HepG2 (cell line): ENCODE results near the gene SIRT7. TPM values are rescaled to one million over a fixed set of nuclear protein-coding genes. Genes with fewer than 3 reads are reported as not detected.
A peak's percentile ranks its signal among the peaks of the same experiment; 100 is the strongest.

ENCODE experiments used
- DMAP1 ChIP-seq: IDR thresholded peaks from 2 replicates; pipeline ENCODE4 v1.6.1; 2016
- HDAC6 ChIP-seq: fragments of 200-600 bp; sonication (generic); IDR thresholded peaks from 2 replicates; pipeline ENCODE4 v1.7.0; 2017; ENCODE audit warnings: mild to moderate bottlenecking, antibody characterized with exemption, low read length, low read depth
- PCBP1 ChIP-seq: fragments of 200-400 bp; formaldehyde crosslinking; IDR thresholded peaks from 2 replicates; pipeline ENCODE4 v1.6.1; 2017; ENCODE audit warnings: mild to moderate bottlenecking, low read depth, low read length, borderline replicate concordance
- RFX3 ChIP-seq: IDR thresholded peaks from 2 replicates; pipeline ENCODE4 v1.6.1; 2016; ENCODE audit warnings: missing biosample characterization, missing genetic modification reagents
- RXRB ChIP-seq: IDR thresholded peaks from 2 replicates; pipeline ENCODE4 v1.6.1; 2016; ENCODE audit warnings: borderline replicate concordance, missing genetic modification reagents, missing compliant biosample characterization
- SIN3A ChIP-seq: IDR thresholded peaks from 2 replicates; pipeline ENCODE4 v1.6.1; 2011; ENCODE audit warnings: low read depth, mild to moderate bottlenecking, control low read depth, low read length, borderline replicate concordance
- SP2 ChIP-seq: sonication (generic); formaldehyde crosslinking; IDR thresholded peaks from 2 replicates; pipeline ENCODE4 v1.5.1; 2020; ENCODE audit warnings: mild to moderate bottlenecking, missing genetic modification reagents
- SP5 ChIP-seq: IDR thresholded peaks from 2 replicates; pipeline ENCODE4 v1.6.1; 2016; ENCODE audit warnings: low read depth, borderline replicate concordance
- ZFP41 ChIP-seq: sonication (generic); formaldehyde crosslinking; IDR thresholded peaks from 2 replicates; pipeline ENCODE4 v1.4.0; 2020; ENCODE audit warnings: mild to moderate bottlenecking, missing genetic modification reagents, borderline replicate concordance
- ZNF441 ChIP-seq: sonication (generic); formaldehyde crosslinking; IDR thresholded peaks from 2 replicates; pipeline ENCODE4 v1.7.0; 2021; ENCODE audit warnings: missing genetic modification reagents, borderline replicate concordance
- ZNF75D ChIP-seq: sonication (generic); formaldehyde crosslinking; IDR thresholded peaks from 2 replicates; pipeline ENCODE4 v1.8.1; 2023; ENCODE audit warnings: missing genetic modification reagents, mild to moderate bottlenecking, borderline replicate concordance
- polyA plus RNA-seq, 8 experiments: library from polyadenylated mRNA; depleted of rRNA in 3 of 8; stranded (reverse) in 7 of 8; unstranded in 1 of 8; fragments of >200 nt; fragmentation: Illumina TruSeq in 4 of 8; extraction: Trizol in 4 of 8; gene quantifications; 2 replicates each; pipeline versions ENCODE4 v1.2.1 to v1.2.3, GENCODE V29; 2011 to 2016; ENCODE audit warnings: low read depth in 4 of 8, missing spikeins in 1 of 8, mixed read lengths in 1 of 8; ENCODE audit not compliant: insufficient read depth in 1 of 8
- total RNA-seq, 5 experiments: library from RNA; depleted of rRNA; stranded (reverse); fragments of >200 nt; fragmentation: Illumina TruSeq; extraction: Trizol; gene quantifications; 2 replicates each; pipeline ENCODE4 v1.2.3, GENCODE V29; 2016; ENCODE audit warnings: low read depth in 1 of 5
- TF ChIP-seq, protein P1 (sequence below): sonication (generic); formaldehyde crosslinking; IDR thresholded peaks from 2 replicates; pipeline ENCODE4 v1.4.0; 2020; ENCODE audit warnings: missing genetic modification reagents, borderline replicate concordance
- TF ChIP-seq, protein P2 (sequence below): sonication (generic); formaldehyde crosslinking; conservative IDR thresholded peaks from 2 replicates; pipeline ENCODE4 v1.8.0; 2022; ENCODE audit warnings: missing genetic modification reagents
- TF ChIP-seq, protein P3 (sequence below): sonication (generic); formaldehyde crosslinking; IDR thresholded peaks from 2 replicates; pipeline ENCODE4 v1.9.0; 2021; ENCODE audit warnings: missing genetic modification reagents, borderline replicate concordance
- TF ChIP-seq, protein P4 (sequence below): sonication (generic); formaldehyde crosslinking; IDR thresholded peaks from 2 replicates; pipeline ENCODE4 v1.4.0; 2020; ENCODE audit warnings: missing genetic modification reagents
- TF ChIP-seq, protein P5 (sequence below): sonication (generic); formaldehyde crosslinking; IDR thresholded peaks from 2 replicates; pipeline ENCODE4 v1.8.0; 2022; ENCODE audit warnings: mild to moderate bottlenecking, missing genetic modification reagents, moderate library complexity

The SIRT7 gene
- total and polyA plus RNA-seq, 2 of the 13 experiments (the other 11 are each of a cell fraction or from before 2014, with no cell fraction given): 8.3 to 24.8 TPM

DNA sequence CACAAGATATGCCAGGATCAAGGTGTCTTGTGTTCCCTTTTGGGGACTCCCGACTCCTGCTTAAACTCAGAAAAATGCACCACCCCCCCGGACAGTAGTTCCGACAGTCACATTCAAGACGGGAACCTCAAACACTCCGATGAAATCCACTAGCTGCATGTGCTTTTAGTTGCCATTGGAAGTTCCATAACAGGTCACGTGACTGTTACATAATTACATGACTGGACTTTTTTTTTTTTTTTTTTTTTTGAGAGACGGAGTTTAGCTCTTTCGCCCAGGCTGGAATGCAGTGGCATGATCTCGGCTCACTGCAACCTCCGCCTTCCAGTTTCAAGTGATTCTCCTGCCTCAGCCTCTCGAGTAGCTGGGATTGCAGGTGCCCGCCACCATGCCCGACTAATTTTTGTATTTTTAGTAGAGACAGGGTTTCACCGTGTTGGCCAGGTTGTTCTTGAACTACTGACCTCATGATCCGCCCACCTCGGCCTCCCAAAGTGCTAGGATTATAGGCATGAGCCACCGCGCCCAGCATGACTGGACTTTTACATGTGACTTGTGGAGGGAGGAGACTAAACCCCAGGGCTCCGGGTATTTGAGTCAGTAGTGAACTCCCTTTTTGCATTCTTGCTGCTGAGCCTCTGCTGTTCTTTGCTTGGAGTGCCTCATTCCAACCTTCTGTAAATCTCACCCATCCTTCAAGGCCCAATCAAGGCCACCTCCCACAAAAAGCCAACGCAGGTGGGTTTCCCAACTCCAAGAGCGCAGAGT is 1.6 kb downstream of the SIRT7 start (continued):
- TF ChIP-seq, protein P1, sequence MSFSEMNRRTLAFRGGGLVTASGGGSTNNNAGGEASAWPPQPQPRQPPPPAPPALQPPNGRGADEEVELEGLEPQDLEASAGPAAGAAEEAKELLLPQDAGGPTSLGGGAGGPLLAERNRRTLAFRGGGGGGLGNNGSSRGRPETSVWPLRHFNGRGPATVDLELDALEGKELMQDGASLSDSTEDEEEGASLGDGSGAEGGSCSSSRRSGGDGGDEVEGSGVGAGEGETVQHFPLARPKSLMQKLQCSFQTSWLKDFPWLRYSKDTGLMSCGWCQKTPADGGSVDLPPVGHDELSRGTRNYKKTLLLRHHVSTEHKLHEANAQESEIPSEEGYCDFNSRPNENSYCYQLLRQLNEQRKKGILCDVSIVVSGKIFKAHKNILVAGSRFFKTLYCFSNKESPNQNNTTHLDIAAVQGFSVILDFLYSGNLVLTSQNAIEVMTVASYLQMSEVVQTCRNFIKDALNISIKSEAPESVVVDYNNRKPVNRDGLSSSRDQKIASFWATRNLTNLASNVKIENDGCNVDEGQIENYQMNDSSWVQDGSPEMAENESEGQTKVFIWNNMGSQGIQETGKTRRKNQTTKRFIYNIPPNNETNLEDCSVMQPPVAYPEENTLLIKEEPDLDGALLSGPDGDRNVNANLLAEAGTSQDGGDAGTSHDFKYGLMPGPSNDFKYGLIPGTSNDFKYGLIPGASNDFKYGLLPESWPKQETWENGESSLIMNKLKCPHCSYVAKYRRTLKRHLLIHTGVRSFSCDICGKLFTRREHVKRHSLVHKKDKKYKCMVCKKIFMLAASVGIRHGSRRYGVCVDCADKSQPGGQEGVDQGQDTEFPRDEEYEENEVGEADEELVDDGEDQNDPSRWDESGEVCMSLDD (CRISPR knock-in tag): no peak
- TF ChIP-seq DMAP1 (peak; percentile 48; the same call in 1 of the 2 replicates), ZFP41 (CRISPR knock-in tag) (no peak), RFX3 (no peak), SP5 (0 out of 2 replicates have a peak, but pooled peaks have one; percentile 21), SP2 (CRISPR knock-in tag) (no peak), RXRB (no peak), SIN3A (no peak), ZNF75D (no peak), HDAC6 (no peak), PCBP1 (no peak), ZNF441 (CRISPR knock-in tag) (peak; percentile 93)
- TF ChIP-seq, protein P2, sequence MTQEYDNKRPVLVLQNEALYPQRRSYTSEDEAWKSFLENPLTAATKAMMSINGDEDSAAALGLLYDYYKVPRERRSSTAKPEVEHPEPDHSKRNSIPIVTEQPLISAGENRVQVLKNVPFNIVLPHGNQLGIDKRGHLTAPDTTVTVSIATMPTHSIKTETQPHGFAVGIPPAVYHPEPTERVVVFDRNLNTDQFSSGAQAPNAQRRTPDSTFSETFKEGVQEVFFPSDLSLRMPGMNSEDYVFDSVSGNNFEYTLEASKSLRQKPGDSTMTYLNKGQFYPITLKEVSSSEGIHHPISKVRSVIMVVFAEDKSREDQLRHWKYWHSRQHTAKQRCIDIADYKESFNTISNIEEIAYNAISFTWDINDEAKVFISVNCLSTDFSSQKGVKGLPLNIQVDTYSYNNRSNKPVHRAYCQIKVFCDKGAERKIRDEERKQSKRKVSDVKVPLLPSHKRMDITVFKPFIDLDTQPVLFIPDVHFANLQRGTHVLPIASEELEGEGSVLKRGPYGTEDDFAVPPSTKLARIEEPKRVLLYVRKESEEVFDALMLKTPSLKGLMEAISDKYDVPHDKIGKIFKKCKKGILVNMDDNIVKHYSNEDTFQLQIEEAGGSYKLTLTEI: no peak
- TF ChIP-seq, protein P3, sequence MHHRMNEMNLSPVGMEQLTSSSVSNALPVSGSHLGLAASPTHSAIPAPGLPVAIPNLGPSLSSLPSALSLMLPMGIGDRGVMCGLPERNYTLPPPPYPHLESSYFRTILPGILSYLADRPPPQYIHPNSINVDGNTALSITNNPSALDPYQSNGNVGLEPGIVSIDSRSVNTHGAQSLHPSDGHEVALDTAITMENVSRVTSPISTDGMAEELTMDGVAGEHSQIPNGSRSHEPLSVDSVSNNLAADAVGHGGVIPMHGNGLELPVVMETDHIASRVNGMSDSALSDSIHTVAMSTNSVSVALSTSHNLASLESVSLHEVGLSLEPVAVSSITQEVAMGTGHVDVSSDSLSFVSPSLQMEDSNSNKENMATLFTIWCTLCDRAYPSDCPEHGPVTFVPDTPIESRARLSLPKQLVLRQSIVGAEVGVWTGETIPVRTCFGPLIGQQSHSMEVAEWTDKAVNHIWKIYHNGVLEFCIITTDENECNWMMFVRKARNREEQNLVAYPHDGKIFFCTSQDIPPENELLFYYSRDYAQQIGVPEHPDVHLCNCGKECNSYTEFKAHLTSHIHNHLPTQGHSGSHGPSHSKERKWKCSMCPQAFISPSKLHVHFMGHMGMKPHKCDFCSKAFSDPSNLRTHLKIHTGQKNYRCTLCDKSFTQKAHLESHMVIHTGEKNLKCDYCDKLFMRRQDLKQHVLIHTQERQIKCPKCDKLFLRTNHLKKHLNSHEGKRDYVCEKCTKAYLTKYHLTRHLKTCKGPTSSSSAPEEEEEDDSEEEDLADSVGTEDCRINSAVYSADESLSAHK (CRISPR knock-in tag): no peak
- TF ChIP-seq, protein P4, sequence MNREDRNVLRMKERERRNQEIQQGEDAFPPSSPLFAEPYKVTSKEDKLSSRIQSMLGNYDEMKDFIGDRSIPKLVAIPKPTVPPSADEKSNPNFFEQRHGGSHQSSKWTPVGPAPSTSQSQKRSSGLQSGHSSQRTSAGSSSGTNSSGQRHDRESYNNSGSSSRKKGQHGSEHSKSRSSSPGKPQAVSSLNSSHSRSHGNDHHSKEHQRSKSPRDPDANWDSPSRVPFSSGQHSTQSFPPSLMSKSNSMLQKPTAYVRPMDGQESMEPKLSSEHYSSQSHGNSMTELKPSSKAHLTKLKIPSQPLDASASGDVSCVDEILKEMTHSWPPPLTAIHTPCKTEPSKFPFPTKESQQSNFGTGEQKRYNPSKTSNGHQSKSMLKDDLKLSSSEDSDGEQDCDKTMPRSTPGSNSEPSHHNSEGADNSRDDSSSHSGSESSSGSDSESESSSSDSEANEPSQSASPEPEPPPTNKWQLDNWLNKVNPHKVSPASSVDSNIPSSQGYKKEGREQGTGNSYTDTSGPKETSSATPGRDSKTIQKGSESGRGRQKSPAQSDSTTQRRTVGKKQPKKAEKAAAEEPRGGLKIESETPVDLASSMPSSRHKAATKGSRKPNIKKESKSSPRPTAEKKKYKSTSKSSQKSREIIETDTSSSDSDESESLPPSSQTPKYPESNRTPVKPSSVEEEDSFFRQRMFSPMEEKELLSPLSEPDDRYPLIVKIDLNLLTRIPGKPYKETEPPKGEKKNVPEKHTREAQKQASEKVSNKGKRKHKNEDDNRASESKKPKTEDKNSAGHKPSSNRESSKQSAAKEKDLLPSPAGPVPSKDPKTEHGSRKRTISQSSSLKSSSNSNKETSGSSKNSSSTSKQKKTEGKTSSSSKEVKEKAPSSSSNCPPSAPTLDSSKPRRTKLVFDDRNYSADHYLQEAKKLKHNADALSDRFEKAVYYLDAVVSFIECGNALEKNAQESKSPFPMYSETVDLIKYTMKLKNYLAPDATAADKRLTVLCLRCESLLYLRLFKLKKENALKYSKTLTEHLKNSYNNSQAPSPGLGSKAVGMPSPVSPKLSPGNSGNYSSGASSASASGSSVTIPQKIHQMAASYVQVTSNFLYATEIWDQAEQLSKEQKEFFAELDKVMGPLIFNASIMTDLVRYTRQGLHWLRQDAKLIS (CRISPR knock-in tag): no peak
- TF ChIP-seq, protein P5, sequence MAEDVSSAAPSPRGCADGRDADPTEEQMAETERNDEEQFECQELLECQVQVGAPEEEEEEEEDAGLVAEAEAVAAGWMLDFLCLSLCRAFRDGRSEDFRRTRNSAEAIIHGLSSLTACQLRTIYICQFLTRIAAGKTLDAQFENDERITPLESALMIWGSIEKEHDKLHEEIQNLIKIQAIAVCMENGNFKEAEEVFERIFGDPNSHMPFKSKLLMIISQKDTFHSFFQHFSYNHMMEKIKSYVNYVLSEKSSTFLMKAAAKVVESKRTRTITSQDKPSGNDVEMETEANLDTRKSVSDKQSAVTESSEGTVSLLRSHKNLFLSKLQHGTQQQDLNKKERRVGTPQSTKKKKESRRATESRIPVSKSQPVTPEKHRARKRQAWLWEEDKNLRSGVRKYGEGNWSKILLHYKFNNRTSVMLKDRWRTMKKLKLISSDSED (CRISPR knock-in tag): no peak
